Pancreas (tissue), 10 donors: ENCODE data around the gene STX4. TPM values are rescaled to one million over a fixed set of nuclear protein-coding genes. Genes with fewer than 3 reads are reported as not detected.

Source experiments
- ATAC-seq, 4 donors: fragments of 200-7000 bp; cut with Tn5 transposase; one replicate each; pipeline versions ENCODE4 v1.8.0 to v1.9.1; 2020; ENCODE audit warnings: mild to moderate bottlenecking in 4 of 4, moderate library complexity in 4 of 4
- DNase-seq, 6 donors: peaks; one replicate each; pipeline ENCODE4 v3.0.0-alpha.2; 2020
- FAIRE-seq: peaks from 2 replicates; lab custom pipeline; 2012; peaks lifted over from hg19 to GRCh38; lab: Jason Lieb, UNC
- H3K27ac ChIP-seq, 4 donors: fragments of 200-600 bp; sonication (generic); 1 replicate in 3 of 4; 2 replicates in 1 of 4; pipeline versions ENCODE4 v1.5.0 to v1.8.0; 2020
- H3K27me3 ChIP-seq, 4 donors: fragments of 200-600 bp; one replicate each; pipeline ENCODE4 v1.8.0; 2021
- H3K36me3 ChIP-seq, 3 donors: fragments of 200-600 bp; sonication (generic) in 1 of 3; one replicate each; pipeline versions ENCODE4 v1.5.0 to v1.8.0; 2020 to 2021
- H3K4me1 ChIP-seq, 3 donors: fragments of 200-600 bp; one replicate each; pipeline ENCODE4 v1.8.0; 2021
- H3K4me3 ChIP-seq, 4 donors: fragments of 200-600 bp; sonication (generic) in 2 of 4; one replicate each; pipeline versions ENCODE4 v1.5.0 to v1.8.0; 2020 to 2021
- H3K9me3 ChIP-seq, 4 donors: fragments of 200-600 bp; one replicate each; pipeline ENCODE4 v1.8.0; 2021
- WGBS, 2 donors: extraction: QIAGEN DNeasy Blood & Tissue Kit; methylation state at CpG; one replicate each; pipeline ENCODE4 v1.1.7; 2013; 5-methylcytosine and 5-hydroxymethylcytosine counted together
- intact Hi-C, 3 donors: fragments of 100-400 bp; cut with DNase I; formaldehyde crosslinking; loops; one replicate each; pipeline versions ENCODE4 v1.11.1 to v1.14.2; 2022
- polyA plus RNA-seq, 2 donors: library from polyadenylated mRNA; stranded (reverse); fragments of 200-250 nt; gene quantifications; one replicate each; pipeline ENCODE4 v1.2.3, GENCODE V29; 2013
- total RNA-seq, 6 donors: library from RNA; stranded (reverse); fragmentation: NEBNext Ultra II Directional in 4 of 6; extraction: Animal tissue kit (Norgen Biotek cat#: 25700) in 4 of 6; gene quantifications; one replicate each; pipeline versions ENCODE4 v1.2.1 to v1.2.4, GENCODE V29; 2021 to 2023
- TF ChIP-seq, protein P1 (sequence below), 4 donors: fragments of 200-600 bp; sonication (generic) in 3 of 4; IDR thresholded peaks; one replicate each; pipeline versions ENCODE4 v1.5.0 to v1.8.0; 2021; ENCODE audit warnings: antibody characterized with exemption in 4 of 4
- donor health status: healthy with polysubstance abuse.
- donor health status: DM: no; HTN: no; CAD: no; lungs with moderate emphysema.
- donor health status: DM: no; HTN: no; CAD: no.
- donor health status: control.
- donor health status: control.
- donor health status: Bipolar disorder and iron deficiency.
- donor health status: DM: yes; HTN: yes; CAD: no.
- donor health status: DM: no; HTN: no; CAD: no.
- donor health status: DM: no; HTN: no; CAD: no.
- donor health status: DM: yes; HTN: yes; CAD: no.

STX4 gene
- total and polyA plus RNA-seq, 8 donors, result 22.2 to 94.4 (median 29.4) TPM

DNA sequence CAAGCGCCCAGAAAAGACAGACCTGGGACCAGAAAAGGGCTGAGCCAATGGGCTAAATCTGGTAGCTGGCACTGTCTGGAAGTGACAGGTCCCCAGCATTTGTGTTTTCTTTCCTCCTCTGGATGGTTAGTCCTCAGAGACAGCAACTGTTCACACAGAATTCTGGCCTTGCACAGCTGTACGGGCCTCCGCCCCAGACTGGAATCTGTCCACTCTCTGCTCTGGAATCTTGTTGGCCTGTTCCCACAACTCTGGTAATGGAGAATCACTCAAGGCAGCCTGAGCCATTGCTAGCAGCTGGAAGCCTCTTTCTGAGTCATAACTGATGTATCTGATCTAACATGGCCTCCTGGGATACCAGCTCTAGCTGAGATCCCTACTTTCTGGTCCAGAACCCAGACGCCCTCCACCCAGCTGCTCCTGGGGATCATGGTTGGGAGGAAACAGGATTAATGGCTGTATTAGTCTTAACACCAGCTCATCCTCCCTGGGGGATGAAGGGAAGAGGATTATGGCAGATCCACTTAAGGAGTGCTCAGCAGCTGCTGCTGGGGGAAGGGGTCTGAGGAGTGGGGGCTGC is 31.6 kb downstream of the STX4 start:
- Histone ChIP-seq H3K27me3 (no peaks in the 10 kb centered on the region), H3K27ac (no peak overlapping the region), H3K4me3 (no peak overlapping the region), H3K4me1 (no peaks in the 10 kb centered on the region), H3K9me3 (no peaks in the 10 kb centered on the region), H3K36me3 (peaks cover 0 to 10% (median 2%) of the 10 kb centered on the region in 3 donors)
- TF ChIP-seq, protein P1, sequence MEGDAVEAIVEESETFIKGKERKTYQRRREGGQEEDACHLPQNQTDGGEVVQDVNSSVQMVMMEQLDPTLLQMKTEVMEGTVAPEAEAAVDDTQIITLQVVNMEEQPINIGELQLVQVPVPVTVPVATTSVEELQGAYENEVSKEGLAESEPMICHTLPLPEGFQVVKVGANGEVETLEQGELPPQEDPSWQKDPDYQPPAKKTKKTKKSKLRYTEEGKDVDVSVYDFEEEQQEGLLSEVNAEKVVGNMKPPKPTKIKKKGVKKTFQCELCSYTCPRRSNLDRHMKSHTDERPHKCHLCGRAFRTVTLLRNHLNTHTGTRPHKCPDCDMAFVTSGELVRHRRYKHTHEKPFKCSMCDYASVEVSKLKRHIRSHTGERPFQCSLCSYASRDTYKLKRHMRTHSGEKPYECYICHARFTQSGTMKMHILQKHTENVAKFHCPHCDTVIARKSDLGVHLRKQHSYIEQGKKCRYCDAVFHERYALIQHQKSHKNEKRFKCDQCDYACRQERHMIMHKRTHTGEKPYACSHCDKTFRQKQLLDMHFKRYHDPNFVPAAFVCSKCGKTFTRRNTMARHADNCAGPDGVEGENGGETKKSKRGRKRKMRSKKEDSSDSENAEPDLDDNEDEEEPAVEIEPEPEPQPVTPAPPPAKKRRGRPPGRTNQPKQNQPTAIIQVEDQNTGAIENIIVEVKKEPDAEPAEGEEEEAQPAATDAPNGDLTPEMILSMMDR (IDR thresholded peaks at IDR 0.05), result no peak
- intact Hi-C loops, result no loop called here
- peak in 3 of 4 donors; percentile 61 to 68 (median 67) for ATAC-seq
- no peak for DNase-seq
- FAIRE-seq, result no peak
- WGBS, 2 donors, result 81 to 84% methylated on average over 4 of the region's 4 CpGs

DNA sequence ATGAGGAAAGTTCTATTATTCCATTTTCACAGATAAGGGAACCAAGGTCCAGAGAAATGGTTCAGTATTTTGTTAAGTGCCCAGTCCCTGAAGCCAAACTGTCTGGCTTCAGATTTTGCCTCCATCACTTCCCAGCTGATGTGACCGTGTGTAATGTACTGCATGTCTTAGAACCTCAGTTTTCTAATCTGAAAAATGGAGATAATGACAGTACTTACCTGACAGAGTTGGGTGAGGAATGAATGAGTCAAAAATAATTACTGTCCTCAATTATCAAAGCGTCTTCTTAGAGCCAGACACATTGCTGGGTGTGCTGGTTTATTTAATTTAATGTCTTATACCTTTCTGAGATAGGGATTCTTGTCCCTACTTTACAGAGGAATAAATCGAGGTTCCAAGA is 34.0 kb downstream of the STX4 start:
- intact Hi-C loops, result no loop called here
- Histone ChIP-seq H3K9me3 (no peaks in the 10 kb centered on the region), H3K27ac (no peak overlapping the region), H3K36me3 (no peaks in the 10 kb centered on the region), H3K4me3 (no peak overlapping the region), H3K4me1 (peaks cover 0 to 6% (median 2%) of the 10 kb centered on the region in 3 donors), H3K27me3 (no peaks in the 10 kb centered on the region)
- TF ChIP-seq, protein P1 (IDR thresholded peaks at IDR 0.05), result no peak
- DNase-seq (no peak), FAIRE-seq (no peak), ATAC-seq (no peak)
- WGBS, 2 donors, result 75 to 79% methylated on average over 3 of the region's 3 CpGs

DNA sequence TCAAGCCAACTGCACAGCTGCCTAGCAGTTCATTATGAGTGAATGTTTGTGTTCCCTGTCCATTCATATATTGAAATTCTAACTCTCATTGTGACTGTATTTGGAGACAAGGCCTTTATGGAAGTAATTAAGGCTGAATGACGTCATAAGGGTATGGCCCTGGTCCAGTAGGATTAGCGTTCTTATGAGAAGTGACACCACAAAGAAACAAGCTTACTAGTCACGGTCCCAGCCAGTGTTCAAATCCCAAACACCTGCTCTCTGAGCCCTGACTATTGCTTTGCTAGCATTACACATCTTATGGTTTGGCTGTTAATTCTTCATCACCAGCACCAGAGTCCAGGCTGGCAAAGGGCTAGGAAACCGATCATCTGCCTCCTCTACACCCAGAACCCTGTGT is 38.5 kb downstream of the STX4 start:
- FAIRE-seq (no peak), ATAC-seq (no peak), DNase-seq (no peak)
- H3K36me3 ChIP-seq, result peaks cover 0 to 5% (median 0%) of the 10 kb centered on the region in 3 donors
- H3K27ac ChIP-seq, result no peak overlapping the region
- H3K9me3 ChIP-seq, result no peaks in the 10 kb centered on the region
- H3K4me1 ChIP-seq, result peaks cover 0 to 12% (median 5%) of the 10 kb centered on the region in 3 donors
- intact Hi-C loops, result no loop called here
- peak overlapping the region in 1 of 4 donors; percentile 100 for H3K4me3 ChIP-seq
- 37 to 44% methylated on average over 4 of the region's 4 CpGs for WGBS, 2 donors
- TF ChIP-seq, protein P1 (IDR thresholded peaks at IDR 0.05), result no peak
- no peaks in the 10 kb centered on the region for H3K27me3 ChIP-seq

DNA sequence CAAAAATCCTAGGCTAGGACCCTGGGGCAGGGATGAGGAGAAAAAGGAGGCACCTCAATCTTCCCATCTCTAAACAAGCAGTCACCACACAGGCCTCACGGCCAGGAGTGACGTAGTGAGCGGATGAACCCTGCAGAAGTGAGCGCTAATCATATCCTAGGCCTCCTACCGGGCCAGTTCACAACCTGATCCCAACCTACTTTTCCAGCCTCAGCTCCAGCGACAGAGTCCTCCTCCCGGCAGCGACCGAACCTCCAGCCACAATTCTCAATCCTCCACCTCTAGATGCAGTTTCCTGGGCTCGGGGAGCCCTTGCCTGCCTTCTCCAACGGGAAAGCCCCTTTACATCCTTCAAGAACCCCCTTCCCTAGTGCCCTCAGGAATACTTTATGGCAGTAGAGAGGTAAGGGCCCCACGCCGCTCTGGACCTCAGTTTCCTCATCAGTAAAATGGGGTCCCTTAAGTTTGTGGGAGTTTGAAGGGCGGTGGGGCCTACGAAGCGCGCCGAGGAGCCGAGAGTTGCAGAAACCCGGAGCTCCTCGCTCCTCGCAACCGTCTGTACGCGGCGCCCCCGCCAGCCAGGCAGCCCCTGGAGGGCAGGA is 39.3 kb downstream of the STX4 start:
- intact Hi-C loops, result no loop called here
- 2 to 3% methylated on average over 27 of the region's 27 CpGs for WGBS, 2 donors
- peak in 2 of 6 donors; percentile 23 to 29 for DNase-seq
- peaks cover 0 to 12% (median 5%) of the 10 kb centered on the region in 3 donors for H3K4me1 ChIP-seq
- H3K27me3 ChIP-seq, result no peaks in the 10 kb centered on the region
- H3K27ac ChIP-seq, result peak overlapping the region in 3 of 4 donors; percentile 82 to 90 (median 84)
- peaks cover 0 to 13% (median 7%) of the 10 kb centered on the region in 3 donors for H3K36me3 ChIP-seq
- TF ChIP-seq, protein P1 (IDR thresholded peaks at IDR 0.05), result no peak
- ATAC-seq, result no peak
- H3K4me3 ChIP-seq, result peak overlapping the region; percentile 65 to 100 (median 90)
- no peak for FAIRE-seq
- H3K9me3 ChIP-seq, result no peaks in the 10 kb centered on the region
